NCI-H146 treated with DMSO at 0.1 percent for 48 hours (cell line): Measurements from ENCODE around the gene KIAA1217.

Experiments used
- DNase-seq: peaks from one replicate; lab custom pipeline; 2025; ENCODE audit not compliant: unreplicated experiment; lab: John Stamatoyannopoulos, UW

KIAA1217 gene

GRCh38 chr10:24394461-24395190 is 185.7 kb downstream of the KIAA1217 start:
- DNase-seq: no peak

GRCh38 chr10:24396396-24396795 is 187.5 kb downstream of the KIAA1217 start:
- DNase-seq: no peak

- no peak for DNase-seq
Measured at GRCh38 chr10:24397662-24398061, 188.7 kb downstream of the KIAA1217 start.

GRCh38 chr10:24404567-24404966 is 195.6 kb downstream of the KIAA1217 start:
- DNase-seq: no peak

- no peak for DNase-seq
Measured at GRCh38 chr10:24405635-24406034, 196.7 kb downstream of the KIAA1217 start.

GRCh38 chr10:24406809-24407483 is 198.0 kb downstream of the KIAA1217 start:
- no peak for DNase-seq

- DNase-seq: no peak
Measured at GRCh38 chr10:24407928-24408327, 199.0 kb downstream of the KIAA1217 start.

- no peak for DNase-seq
Measured at GRCh38 chr10:24408365-24408764, 199.4 kb downstream of the KIAA1217 start.

- no peak for DNase-seq
Measured at GRCh38 chr10:24414597-24414996, 205.7 kb downstream of the KIAA1217 start.

GRCh38 chr10:24415455-24416125 is 206.7 kb downstream of the KIAA1217 start:
- no peak for DNase-seq

GRCh38 chr10:24416248-24416647 is 207.3 kb downstream of the KIAA1217 start:
- DNase-seq: no peak

- no peak for DNase-seq
Measured at GRCh38 chr10:24417053-24417452, 208.1 kb downstream of the KIAA1217 start.

- DNase-seq: no peak
Measured at GRCh38 chr10:24418532-24418931, 209.6 kb downstream of the KIAA1217 start.

GRCh38 chr10:24419066-24419465 is 210.1 kb downstream of the KIAA1217 start:
- no peak for DNase-seq

- no peak for DNase-seq
Measured at GRCh38 chr10:24425151-24425550, 216.2 kb downstream of the KIAA1217 start.

- no peak for DNase-seq
Measured at GRCh38 chr10:24427678-24428409, 218.9 kb downstream of the KIAA1217 start.

- DNase-seq: no peak
Measured at GRCh38 chr10:24428410-24428782, 219.5 kb downstream of the KIAA1217 start.

- no peak for DNase-seq
Measured at GRCh38 chr10:24430591-24430990, 221.7 kb downstream of the KIAA1217 start.

GRCh38 chr10:24432478-24433416 is 223.8 kb downstream of the KIAA1217 start:
- DNase-seq: no peak

- DNase-seq: no peak
Measured at GRCh38 chr10:24433705-24434104, 224.8 kb downstream of the KIAA1217 start.
